HCT116 (cell line): Measurements from ENCODE around the gene CXCL1. TPM values are rescaled to one million over a fixed set of nuclear protein-coding genes. Genes with fewer than 3 reads are reported as not detected.

Experiments used
- ATAC-seq: fragments of 200-7000 bp; cut with Tn5 transposase; 2 replicates; pipeline ENCODE4 v1.9.1; 2020; ENCODE audit warnings: mild to moderate bottlenecking, moderate library complexity
- BruUV-seq: library from RNA; stranded (reverse); fragments of 400-500 nt; replicated peaks from 2 replicates; lab custom pipeline; 2021; lab: Mats Ljungman, UMichigan
- CTCF ChIA-PET: fragments of 300-600 bp; sonication (Branson Sonifier 250); formaldehyde crosslinking; loops from one replicate; lab custom pipeline; 2021; ENCODE audit warnings: antibody characterized with exemption; lab: Charles Lee
- POLR2A ChIA-PET: fragments of 300-600, 350-600 bp; sonication (Branson Sonifier 250); formaldehyde crosslinking; loops from one replicate; lab custom pipeline; 2021; ENCODE audit warnings: antibody characterized with exemption; lab: Charles Lee
- RAD21 ChIA-PET, 2 experiments: fragments of 300-600 bp; sonication (Branson Sonifier 250); formaldehyde crosslinking; loops; one replicate each; lab custom pipeline; 2023; ENCODE audit warnings: low total read pairs in 2 of 2; ENCODE audit not compliant: uncharacterized antibody in 2 of 2, unreplicated experiment in 2 of 2, low non-redundant PET in 1 of 2; lab: Charles Lee
- DNase-seq: peaks from one replicate; pipeline ENCODE4 v3.0.0-alpha.2; 2010; ENCODE audit warnings: low read depth, low spot score
- H2AFZ ChIP-seq: fragments of 200-600 bp; shearing (Covaris generic), sonication (generic); 2 replicates; pipeline ENCODE4 v1.6.1; 2017; ENCODE audit warnings: low read depth, mixed run types, mixed read lengths, antibody characterized with exemption, low read length; ENCODE audit not compliant: poor library complexity, severe bottlenecking
- H3K27ac ChIP-seq: 2 replicates; pipeline ENCODE4 v1.5.1; 2012; ENCODE audit warnings: low read depth, low read length
- H3K27me3 ChIP-seq: fragments of 200-600 bp; sonication (generic); 2 replicates; pipeline ENCODE4 v1.6.1; 2016; ENCODE audit warnings: mixed run types, low read length, mixed read lengths; ENCODE audit not compliant: insufficient read depth
- H3K36me3 ChIP-seq, 2 experiments: fragments of 200-500 bp in 1 of 2; fragments of 200-600 bp in 1 of 2; sonication (Bioruptor generic) in 1 of 2; sonication (generic) in 1 of 2; 2 replicates each; pipeline versions ENCODE4 v1.5.1 to v1.6.1; 2014 to 2016; ENCODE audit warnings: low read length in 2 of 2, inconsistent platforms in 1 of 2, mixed read lengths in 1 of 2, mixed run types in 1 of 2; ENCODE audit not compliant: insufficient read depth in 2 of 2, control insufficient read depth in 1 of 2
- H3K4me1 ChIP-seq, 2 experiments: fragments of 200-600 bp in 1 of 2; sonication (generic) in 1 of 2; 2 replicates each; pipeline versions ENCODE4 v1.5.1 to v1.6.1; 2012 to 2017; ENCODE audit warnings: low read length in 2 of 2, inconsistent platforms in 1 of 2, mild to moderate bottlenecking in 1 of 2, mixed read lengths in 1 of 2, mixed run types in 1 of 2, moderate library complexity in 1 of 2; ENCODE audit not compliant: insufficient read depth in 2 of 2, control insufficient read depth in 1 of 2
- H3K4me2 ChIP-seq: fragments of 200-600 bp; sonication (generic); 2 replicates; pipeline ENCODE4 v1.6.1; 2017; ENCODE audit warnings: mixed run types, low read length, mixed read lengths
- H3K4me3 ChIP-seq, 2 experiments: fragments of 200-600 bp in 1 of 2; sonication (generic) in 1 of 2; replicated peaks in 1 of 2; 2 replicates each; pipeline ENCODE4 v1.5.1; 2011 to 2016; ENCODE audit warnings: low read length in 2 of 2, control low read depth in 1 of 2, low read depth in 1 of 2, mild to moderate bottlenecking in 1 of 2, mixed read lengths in 1 of 2, mixed run types in 1 of 2
- H3K79me2 ChIP-seq: fragments of 200-600 bp; sonication (generic); 2 replicates; pipeline ENCODE4 v1.6.1; 2017; ENCODE audit warnings: mild to moderate bottlenecking, mixed run types, low read length, moderate library complexity, mixed read lengths; ENCODE audit not compliant: insufficient read depth
- H3K9ac ChIP-seq: fragments of 200-600 bp; sonication (generic); 2 replicates; pipeline ENCODE4 v1.6.1; 2016; ENCODE audit warnings: low read length, mixed read lengths
- H3K9me2 ChIP-seq: fragments of 200-600 bp; sonication (generic), shearing (Covaris generic); 2 replicates; pipeline ENCODE4 v1.6.1; 2017; ENCODE audit warnings: mixed run types, mild to moderate bottlenecking, moderate library complexity; ENCODE audit not compliant: insufficient read depth
- H3K9me3 ChIP-seq, 2 experiments: fragments of 200-500 bp in 1 of 2; fragments of 200-600 bp in 1 of 2; sonication (Bioruptor generic) in 1 of 2; sonication (generic) in 1 of 2; 2 replicates each; pipeline ENCODE4 v1.6.1; 2014 to 2017; ENCODE audit warnings: low read length in 2 of 2, mixed read lengths in 2 of 2, inconsistent platforms in 1 of 2, low read depth in 1 of 2, mild to moderate bottlenecking in 1 of 2, mixed run types in 1 of 2, moderate library complexity in 1 of 2; ENCODE audit not compliant: control insufficient read depth in 1 of 2, insufficient read depth in 1 of 2
- H4K20me1 ChIP-seq: fragments of 200-600 bp; sonication (generic), shearing (Covaris generic); 2 replicates; pipeline ENCODE4 v1.6.1; 2017; ENCODE audit warnings: mixed run types, mild to moderate bottlenecking, moderate library complexity; ENCODE audit not compliant: insufficient read depth
- CEBPB ChIP-seq: IDR thresholded peaks from 2 replicates; pipeline ENCODE4 v1.6.1; 2012; ENCODE audit warnings: low read depth
- EGR1 ChIP-seq: IDR thresholded peaks from 2 replicates; pipeline ENCODE4 v1.6.1; 2012; ENCODE audit warnings: low read depth
- EZH2 ChIP-seq: fragments of 200-600 bp; sonication (generic); IDR thresholded peaks from 2 replicates; pipeline ENCODE4 v1.6.1; 2017; ENCODE audit warnings: antibody characterized with exemption, mixed run types
- POLR2A ChIP-seq: IDR thresholded peaks from 2 replicates; pipeline ENCODE4 v1.7.0; 2011; ENCODE audit warnings: borderline replicate concordance; ENCODE audit not compliant: insufficient read depth, insufficient read length; ENCODE audit errors: extremely low read depth
- RAD21 ChIP-seq: IDR thresholded peaks from 2 replicates; pipeline ENCODE4 v1.6.1; 2012; ENCODE audit warnings: low read depth, mild to moderate bottlenecking
- SIN3A ChIP-seq: IDR thresholded peaks from 2 replicates; pipeline ENCODE4 v1.6.1; 2012; ENCODE audit warnings: low read depth
- SRF ChIP-seq: IDR thresholded peaks from 2 replicates; pipeline ENCODE4 v1.6.1; 2012; ENCODE audit warnings: low read depth
- TCF7L2 ChIP-seq: IDR thresholded peaks from 2 replicates; pipeline ENCODE4 v1.7.0; 2011; ENCODE audit warnings: borderline replicate concordance, inconsistent platforms; ENCODE audit not compliant: insufficient read depth, insufficient read length; ENCODE audit errors: extremely low read depth
- YY1 ChIP-seq: IDR thresholded peaks from 2 replicates; pipeline ENCODE4 v1.6.1; 2011; ENCODE audit warnings: low read length, low read depth, moderate library complexity, mild to moderate bottlenecking; ENCODE audit not compliant: insufficient replicate concordance; ENCODE audit errors: extremely low read depth
- ZBTB33 ChIP-seq: IDR thresholded peaks from 2 replicates; pipeline ENCODE4 v1.6.1; 2011; ENCODE audit warnings: mild to moderate bottlenecking, low read length, moderate library complexity; ENCODE audit not compliant: insufficient replicate concordance; ENCODE audit errors: extremely low read depth
- ZNF274 ChIP-seq: fragments of 200-500 bp; sonication (Bioruptor generic); IDR thresholded peaks from 2 replicates; pipeline ENCODE4 v1.6.1; 2014; ENCODE audit warnings: mild to moderate bottlenecking, low read depth, low read length, inconsistent platforms
- intact Hi-C: fragments of 100-400 bp; cut with micrococcal nuclease; formaldehyde crosslinking; loops from 2 replicates; pipeline ENCODE4 v1.10.0; 2022
- total RNA-seq: library from RNA; stranded (reverse); gene quantifications from one replicate; pipeline ENCODE4 v1.2.1, GENCODE V29; 2021; ENCODE audit not compliant: unreplicated experiment
- TF ChIP-seq, protein P1 (sequence below): IDR thresholded peaks from 2 replicates; pipeline ENCODE4 v1.6.1; 2012
- TF ChIP-seq, protein P2 (sequence below), 3 experiments: fragments of 200-600 bp in 1 of 3; sonication (generic) in 1 of 3; IDR thresholded peaks in 2 of 3; conservative IDR thresholded peaks in 1 of 3; 2 replicates each; pipeline ENCODE4 v1.5.1; 2012 to 2017; ENCODE audit warnings: low read depth in 2 of 3, low read length in 2 of 3, antibody characterized with exemption in 1 of 3, borderline replicate concordance in 1 of 3, control low read depth in 1 of 3, mild to moderate bottlenecking in 1 of 3, mixed read lengths in 1 of 3, mixed run types in 1 of 3, moderate library complexity in 1 of 3; ENCODE audit not compliant: insufficient read depth in 1 of 3

Gene CXCL1
- total RNA-seq, 1 experiment from 2014 or later, result 2.5 TPM

- no peak overlapping the region for H3K4me2 ChIP-seq
- intact Hi-C loops, result no loop called here
- RAD21 ChIA-PET, result no interaction called here
- H4K20me1 ChIP-seq, result no peaks in the 10 kb centered on the region
- no peak for DNase-seq
- POLR2A ChIA-PET, result no interaction called here
- H3K36me3 ChIP-seq, result no peaks in the 10 kb centered on the region
- H3K79me2 ChIP-seq, result no peaks in the 10 kb centered on the region
- TF ChIP-seq SIN3A (no peak), ZBTB33 (no peak), RAD21 (no peak)
- TF ChIP-seq, protein P1, sequence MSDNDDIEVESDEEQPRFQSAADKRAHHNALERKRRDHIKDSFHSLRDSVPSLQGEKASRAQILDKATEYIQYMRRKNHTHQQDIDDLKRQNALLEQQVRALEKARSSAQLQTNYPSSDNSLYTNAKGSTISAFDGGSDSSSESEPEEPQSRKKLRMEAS, result no peak
- TF ChIP-seq, all 23 proteins: peak for 0
- no peak overlapping the region for H3K27ac ChIP-seq
- no TSS peak for BruUV-seq
- ATAC-seq, result no peak
- no peaks in the 10 kb centered on the region; a peak in 1 of 4 replicates for H3K4me1 ChIP-seq
- CTCF ChIA-PET, result interaction anchor here (0.8 kb wide), 1 partner anchor 23 kb away, joined by 5 read pairs; no protein-coding TSS in a partner anchor
- H3K9ac ChIP-seq, result no peak overlapping the region
- H3K9me3 ChIP-seq, result no peaks in the 10 kb centered on the region
- no peaks in the 10 kb centered on the region for H3K9me2 ChIP-seq
- no peak overlapping the region for H2AFZ ChIP-seq
- H3K27me3 ChIP-seq, result no peaks in the 10 kb centered on the region
- no peak overlapping the region for H3K4me3 ChIP-seq
These were observed 27.8 kb upstream of the CXCL1 start for GRCh38 chr4:73841243-73841925.

DNA sequence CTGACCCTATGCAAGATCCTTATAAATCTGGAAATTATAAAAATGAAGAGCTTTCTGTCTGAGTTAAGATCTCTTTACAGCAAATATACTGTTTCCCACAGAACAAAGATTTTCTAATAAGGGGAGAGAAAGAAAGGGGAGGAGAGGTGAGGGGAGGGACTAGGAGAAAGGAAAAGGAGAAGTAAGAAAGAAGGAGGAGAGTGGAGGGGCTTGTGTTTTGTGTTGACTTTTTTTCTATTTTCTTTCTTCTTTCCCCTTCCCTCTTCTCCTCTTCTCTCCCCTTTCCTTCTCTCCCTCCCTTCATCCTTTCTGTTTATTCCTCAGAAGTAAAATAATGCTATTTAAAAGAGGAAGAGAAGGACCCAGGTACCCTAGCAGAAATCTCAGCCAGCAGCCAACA is 26.5 kb upstream of the CXCL1 start:
- Histone ChIP-seq H3K79me2 (no peaks in the 10 kb centered on the region), H3K9me3 (no peaks in the 10 kb centered on the region), H3K9ac (no peak overlapping the region), H2AFZ (no peak overlapping the region), H3K27me3 (no peaks in the 10 kb centered on the region), H3K4me3 (no peak overlapping the region), H4K20me1 (no peaks in the 10 kb centered on the region), H3K4me2 (no peak overlapping the region), H3K4me1 (no peaks in the 10 kb centered on the region; a peak in 1 of 4 replicates), H3K36me3 (no peaks in the 10 kb centered on the region), H3K9me2 (no peaks in the 10 kb centered on the region), H3K27ac (no peak overlapping the region)
- no TSS peak for BruUV-seq
- CTCF ChIA-PET, result no interaction called here
- DNase-seq, result no peak
- intact Hi-C loops, result no loop called here
- RAD21 ChIA-PET, result no interaction called here
- ATAC-seq, result no peak
- POLR2A ChIA-PET, result no interaction called here
- no peak for TF ChIP-seq YY1
- TF ChIP-seq TCF7L2, result no peak
- TF ChIP-seq POLR2A, result no peak
- no peak for TF ChIP-seq RAD21
- TF ChIP-seq EZH2, result no peak
- no peak for TF ChIP-seq CEBPB
- no peak for TF ChIP-seq EGR1
- no peak for TF ChIP-seq SRF
- no peak for TF ChIP-seq ZNF274
- TF ChIP-seq, protein P1, result no peak
- TF ChIP-seq, protein P2, sequence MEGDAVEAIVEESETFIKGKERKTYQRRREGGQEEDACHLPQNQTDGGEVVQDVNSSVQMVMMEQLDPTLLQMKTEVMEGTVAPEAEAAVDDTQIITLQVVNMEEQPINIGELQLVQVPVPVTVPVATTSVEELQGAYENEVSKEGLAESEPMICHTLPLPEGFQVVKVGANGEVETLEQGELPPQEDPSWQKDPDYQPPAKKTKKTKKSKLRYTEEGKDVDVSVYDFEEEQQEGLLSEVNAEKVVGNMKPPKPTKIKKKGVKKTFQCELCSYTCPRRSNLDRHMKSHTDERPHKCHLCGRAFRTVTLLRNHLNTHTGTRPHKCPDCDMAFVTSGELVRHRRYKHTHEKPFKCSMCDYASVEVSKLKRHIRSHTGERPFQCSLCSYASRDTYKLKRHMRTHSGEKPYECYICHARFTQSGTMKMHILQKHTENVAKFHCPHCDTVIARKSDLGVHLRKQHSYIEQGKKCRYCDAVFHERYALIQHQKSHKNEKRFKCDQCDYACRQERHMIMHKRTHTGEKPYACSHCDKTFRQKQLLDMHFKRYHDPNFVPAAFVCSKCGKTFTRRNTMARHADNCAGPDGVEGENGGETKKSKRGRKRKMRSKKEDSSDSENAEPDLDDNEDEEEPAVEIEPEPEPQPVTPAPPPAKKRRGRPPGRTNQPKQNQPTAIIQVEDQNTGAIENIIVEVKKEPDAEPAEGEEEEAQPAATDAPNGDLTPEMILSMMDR (IDR thresholded peaks at IDR 0.05 in 2 of 3, conservative IDR thresholded peaks at IDR 0.05 in 1 of 3; ENCODE audit: borderline replicate concordance in 1 of 3, insufficient read depth in 1 of 3, low read depth in 2 of 3, low read length in 2 of 3), result no peak
